GM04504 (cell line): ENCODE measurements around the gene C16orf96.
A peak's percentile ranks its signal among the peaks of the same experiment; 100 is the strongest.

Experiments
- DNase-seq: peaks from one replicate; pipeline ENCODE4 v3.0.0-alpha.2; 2012; ENCODE audit warnings: low read depth

The C16orf96 gene

DNA sequence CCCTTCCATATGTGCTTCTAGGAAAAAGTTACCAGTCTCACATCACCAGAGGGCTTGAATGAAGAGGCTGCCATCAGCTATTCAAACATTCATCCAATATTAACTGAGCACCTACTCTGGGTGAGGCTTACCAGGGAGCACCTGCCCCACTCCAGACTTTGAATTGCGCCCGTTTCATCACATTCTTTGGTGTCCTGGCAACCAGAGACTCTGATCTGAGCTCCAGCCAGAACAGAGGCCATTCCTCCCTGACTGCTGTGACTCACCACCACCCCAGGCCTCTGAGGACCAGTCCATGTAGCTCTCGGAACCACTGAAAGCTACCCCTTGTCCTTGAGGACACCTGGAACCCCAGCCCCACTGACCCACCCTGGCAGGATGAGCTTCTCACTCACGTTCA, at the start of gene C16orf96:
Gene C16orf96, plus strand, starts transcription at position 229 of the 400 bp plus-strand sequence. Its CDS starts 150 bp downstream, at position 379.
- no peak for DNase-seq

DNA sequence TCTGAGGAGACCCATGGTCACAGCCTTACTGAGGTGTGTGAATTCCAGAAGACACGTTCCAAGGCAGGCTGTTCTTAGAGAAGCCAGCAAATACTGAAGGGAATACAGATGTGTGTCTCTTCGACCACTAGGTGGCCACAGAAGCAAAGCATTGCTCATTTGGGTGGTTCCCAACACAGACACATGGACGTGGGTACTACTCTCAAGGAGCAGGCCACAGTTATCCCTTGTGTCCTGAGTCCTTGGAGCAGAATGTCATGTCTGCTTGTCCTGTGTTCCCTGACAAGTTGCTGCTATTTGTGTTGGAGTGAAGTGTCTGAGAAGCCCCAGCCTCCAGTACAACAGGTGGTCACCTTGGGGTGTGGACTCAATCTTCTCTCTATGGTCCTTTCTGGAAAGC, 49.7 kb upstream of the C16orf96 start:
- DNase-seq, result peak; percentile 63

DNA sequence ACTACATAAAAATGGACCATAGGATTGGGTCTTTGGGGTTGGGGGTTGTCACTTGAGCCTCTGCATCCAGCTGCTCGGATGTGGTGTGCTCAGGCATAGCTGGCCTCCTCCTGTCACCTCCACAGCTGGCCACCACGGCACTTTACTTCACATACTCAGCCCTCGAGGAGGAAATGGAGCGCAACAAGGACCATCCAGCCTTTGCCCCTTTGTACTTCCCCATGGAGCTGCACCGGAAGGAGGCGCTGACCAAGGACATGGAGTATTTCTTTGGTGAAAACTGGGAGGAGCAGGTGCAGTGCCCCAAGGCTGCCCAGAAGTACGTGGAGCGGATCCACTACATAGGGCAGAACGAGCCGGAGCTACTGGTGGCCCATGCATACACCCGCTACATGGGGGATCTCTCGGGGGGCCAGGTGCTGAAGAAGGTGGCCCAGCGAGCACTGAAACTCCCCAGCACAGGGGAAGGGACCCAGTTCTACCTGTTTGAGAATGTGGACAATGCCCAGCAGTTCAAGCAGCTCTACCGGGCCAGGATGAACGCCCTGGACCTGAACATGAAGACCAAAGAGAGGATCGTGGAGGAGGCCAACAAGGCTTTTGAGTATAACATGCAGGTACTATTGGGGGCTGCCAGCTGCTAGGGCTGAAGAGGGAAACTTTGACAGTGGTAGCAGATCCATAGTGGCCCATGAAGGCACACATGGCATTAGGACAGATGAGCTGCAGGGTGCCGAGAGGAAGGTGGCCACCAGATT, 48.4 kb upstream of the C16orf96 start:
- DNase-seq, result no peak

DNA sequence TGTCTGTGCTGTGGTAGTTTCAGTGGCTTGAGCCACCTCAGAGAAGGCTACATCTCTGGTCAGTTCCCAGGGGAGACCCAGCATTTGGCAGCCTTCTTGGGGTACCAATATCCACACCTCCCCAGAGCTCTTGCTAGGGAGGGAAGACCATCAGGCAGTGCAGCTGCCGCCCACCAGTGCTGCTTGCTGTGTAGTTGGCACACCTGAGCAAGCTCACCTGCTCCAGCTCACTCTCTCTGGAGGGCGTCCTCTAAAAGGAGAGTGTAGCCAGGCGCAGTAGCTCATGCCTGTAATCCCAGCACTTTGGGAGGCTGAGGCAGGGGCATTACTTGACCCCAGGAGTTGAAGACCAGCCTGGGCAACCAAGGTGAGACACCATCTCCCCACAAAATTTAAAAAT, 47.3 kb upstream of the C16orf96 start:
- DNase-seq, result no peak

DNA sequence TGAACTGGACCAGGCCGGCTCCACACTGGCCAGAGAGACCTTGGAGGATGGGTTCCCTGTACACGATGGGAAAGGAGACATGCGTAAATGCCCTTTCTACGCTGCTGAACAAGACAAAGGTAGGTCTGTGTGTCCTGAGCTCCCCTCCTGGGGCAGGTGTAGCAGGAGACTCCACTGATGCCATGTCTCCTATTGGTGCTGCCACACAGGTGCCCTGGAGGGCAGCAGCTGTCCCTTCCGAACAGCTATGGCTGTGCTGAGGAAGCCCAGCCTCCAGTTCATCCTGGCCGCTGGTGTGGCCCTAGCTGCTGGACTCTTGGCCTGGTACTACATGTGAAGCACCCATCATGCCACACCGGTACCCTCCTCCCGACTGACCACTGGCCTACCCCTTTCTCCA, 46.7 kb upstream of the C16orf96 start:
- no peak for DNase-seq

DNA sequence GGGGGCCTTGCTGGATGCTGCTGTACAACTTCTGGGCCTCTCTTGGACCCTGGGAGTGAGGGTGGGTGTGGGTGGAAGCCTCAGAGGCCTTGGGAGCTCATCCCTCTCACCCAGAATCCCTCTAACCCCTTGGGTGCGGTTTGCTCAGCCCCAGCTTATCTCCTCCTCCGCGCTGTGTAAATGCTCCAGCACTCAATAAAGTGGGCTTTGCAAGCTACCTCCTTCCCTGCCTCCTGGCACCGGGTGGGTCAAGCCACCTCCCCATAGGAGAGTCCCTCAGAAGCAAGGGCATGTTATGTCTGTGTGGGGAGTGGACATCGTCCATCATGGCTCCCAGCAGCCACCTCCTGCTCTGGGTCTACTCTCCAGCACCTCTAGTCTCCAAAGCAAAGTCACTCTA, 46.0 kb upstream of the C16orf96 start:
- DNase-seq, result no peak

DNA sequence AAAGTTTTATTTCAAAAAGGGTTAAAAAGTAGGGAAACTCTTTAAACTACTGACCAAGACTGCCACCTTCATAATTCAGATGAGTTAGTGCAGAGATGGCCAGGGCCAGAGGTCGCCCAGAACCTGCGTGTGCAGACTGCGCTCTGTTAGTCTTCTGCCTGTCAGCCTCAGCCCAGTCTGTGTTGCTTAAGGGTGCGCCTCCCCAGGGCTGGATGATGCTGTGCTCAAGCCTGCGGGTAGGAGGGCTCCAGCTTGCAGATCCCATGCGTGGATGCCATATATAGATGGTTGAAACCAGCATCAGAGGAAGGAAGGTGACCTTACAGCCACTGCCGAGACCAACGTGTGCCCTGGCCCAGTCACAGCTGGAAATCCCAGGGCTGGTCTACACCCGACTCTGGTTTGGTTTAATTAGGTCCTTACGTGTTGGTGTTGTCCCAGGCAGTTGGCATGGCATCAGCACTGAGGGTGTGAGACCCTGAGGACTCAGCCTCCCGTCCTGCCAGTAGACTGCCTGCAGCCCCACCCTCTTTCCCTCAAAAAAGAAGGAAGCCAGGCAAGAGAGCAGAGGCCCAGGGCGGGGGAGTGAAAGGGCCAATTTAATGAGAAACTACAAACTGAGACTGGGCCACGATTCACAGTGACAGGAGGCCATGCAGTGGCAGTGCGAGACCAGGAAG, 45.3 kb upstream of the C16orf96 start:
- no peak for DNase-seq

DNA sequence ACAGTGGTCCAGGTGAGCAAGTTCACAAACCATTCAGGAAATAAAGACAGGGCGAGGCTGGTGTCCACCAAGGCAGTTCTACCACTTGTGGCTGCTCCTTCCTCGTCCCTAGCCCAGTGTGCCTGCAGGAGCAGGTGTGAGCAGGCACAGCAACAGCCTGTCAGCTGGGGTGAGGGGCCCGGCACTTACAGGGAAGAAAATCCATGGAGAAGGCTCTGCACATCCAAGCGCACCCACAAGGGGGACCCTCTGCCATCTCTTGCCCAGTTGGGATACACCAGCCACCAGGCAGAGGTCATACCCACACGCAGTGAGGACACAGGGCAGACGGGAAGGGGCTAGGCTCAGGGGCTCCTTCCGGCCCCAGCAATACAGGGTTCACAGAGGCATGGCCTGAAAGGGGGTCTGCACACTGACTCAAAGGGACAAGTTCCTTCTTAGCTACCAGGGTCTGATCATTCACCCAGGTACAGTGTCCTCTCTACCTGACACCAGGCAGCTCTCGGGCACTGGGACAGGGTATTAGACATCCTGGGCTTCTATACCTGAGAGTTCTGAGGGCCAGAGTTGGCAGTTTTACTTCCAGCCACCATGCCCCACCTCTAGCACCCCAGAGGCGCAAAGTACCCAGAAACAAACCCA, 44.6 kb upstream of the C16orf96 start:
- DNase-seq, result no peak

DNA sequence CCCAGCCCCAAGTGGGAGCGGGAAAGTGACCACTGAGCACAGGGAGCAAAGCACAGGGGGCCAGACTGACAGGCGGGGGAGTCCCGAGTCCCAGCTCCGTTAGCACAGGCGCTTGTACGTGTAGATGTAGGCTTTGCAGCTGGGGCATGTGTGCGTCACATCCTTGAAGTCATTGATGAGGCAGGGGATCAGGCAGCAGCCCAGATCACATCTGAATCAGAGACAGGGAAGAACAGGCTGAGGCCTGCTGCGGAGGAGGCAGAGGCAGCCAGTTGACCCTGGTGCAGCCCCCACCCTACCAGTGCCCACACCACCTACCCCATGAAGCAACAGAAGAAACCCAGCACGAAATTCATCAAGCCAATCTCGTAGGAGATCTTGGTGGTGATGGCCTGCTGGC, 43.7 kb upstream of the C16orf96 start:
- no peak for DNase-seq

DNA sequence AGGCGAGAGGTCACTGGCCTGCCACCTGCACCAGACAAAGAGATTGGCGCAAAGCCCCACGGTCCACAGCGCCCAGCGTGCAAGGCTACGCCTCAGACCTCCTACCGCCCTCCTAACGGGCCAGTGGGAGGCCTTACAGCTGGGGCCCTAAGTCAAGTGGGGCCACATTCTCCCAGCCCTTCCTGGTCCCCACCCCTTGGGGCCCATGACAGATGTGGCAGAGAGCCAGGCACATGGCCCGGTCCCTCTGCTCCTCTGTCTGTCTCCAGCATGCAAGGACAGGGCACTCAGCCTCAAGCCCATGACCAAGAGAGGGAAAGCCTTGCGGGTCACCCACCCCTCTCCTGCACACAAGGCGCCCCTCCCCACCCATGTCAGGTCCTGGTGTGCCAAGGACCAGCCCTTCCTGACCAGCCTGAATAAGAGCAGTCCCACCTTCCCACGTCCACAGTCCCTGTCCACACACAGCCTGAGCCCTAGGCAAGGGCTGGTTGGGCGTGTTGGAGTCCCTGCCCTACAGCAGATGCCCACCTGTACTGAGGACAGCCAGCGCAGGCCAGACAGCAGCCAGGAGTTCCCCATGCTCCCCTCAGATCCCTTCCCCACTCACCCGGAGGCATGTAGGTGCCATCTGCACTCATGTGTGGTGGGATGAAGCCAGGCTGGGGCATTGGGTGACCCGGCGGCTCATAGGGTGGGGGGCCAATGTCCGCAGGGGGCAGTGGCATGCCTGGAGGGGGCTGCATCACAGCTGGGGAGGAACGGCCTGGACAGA, 42.9 kb upstream of the C16orf96 start:
- DNase-seq, result no peak

DNA sequence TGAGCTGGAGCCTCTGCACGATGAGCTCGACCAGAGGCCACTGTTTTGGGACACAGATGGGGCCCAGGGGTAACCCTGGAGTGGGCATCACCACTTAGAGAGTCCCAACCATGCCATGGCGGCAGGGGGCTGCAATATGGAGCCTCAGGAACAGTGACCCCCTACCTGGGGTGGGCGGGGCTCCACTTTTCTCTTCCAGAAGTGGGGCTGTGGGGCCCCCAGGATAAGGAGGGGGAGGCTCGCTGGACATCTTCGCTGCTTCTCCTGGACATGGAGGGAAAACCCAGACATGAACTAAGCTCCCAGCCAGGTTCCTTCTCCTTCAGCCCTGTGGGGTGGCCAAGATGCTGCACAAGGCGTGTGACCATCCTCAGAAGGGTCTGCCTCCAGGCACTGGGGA, 42.3 kb upstream of the C16orf96 start:
- no peak for DNase-seq

DNA sequence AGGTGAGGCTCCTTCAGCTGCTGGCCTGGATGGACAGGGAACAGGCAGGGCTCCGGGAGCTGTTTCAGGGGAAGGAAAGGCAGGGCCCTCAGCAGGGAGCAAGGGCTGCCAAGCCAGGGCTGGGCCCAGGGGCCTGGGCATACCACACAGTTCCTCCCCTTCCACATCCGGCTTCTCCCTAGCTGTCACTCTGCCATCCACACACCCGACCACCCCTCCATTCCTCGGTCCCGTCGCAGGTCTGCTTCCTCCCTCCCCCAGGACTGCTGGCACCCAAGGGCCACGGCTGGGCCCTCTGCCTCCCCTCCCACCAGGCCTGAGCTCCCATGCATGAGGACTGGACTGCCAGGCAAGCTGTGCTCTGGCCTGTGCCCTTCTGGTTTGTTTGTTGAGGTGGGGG, 41.5 kb upstream of the C16orf96 start:
- no peak for DNase-seq

DNA sequence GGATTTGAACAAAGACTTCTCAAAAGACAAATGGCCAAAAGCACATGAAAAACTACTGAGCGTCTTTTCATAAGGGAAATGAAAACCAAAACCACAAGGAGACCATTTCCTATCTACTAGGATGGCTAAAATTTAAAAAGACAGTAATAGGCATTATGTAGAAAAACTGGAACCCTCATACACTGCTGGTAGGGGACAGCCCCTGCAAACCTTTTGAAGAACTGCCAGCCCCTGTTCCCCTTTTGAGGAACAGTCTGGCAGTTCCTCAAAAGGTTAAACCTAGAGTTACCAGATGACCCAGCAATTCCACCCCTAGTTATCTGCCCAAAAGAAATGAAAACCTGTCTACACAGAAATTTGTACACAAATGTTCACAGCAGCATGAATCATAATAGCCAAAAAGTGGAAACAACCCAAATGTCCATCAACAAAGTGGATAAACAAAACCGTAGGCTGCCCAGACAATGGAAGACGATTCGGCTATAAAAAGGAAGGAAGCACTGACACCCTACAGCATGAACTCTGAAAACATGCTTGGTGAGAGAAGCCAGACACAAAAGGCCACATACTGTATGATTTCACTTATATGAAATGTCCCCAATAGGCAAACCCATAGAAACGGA, 40.4 kb upstream of the C16orf96 start:
- no peak for DNase-seq

DNA sequence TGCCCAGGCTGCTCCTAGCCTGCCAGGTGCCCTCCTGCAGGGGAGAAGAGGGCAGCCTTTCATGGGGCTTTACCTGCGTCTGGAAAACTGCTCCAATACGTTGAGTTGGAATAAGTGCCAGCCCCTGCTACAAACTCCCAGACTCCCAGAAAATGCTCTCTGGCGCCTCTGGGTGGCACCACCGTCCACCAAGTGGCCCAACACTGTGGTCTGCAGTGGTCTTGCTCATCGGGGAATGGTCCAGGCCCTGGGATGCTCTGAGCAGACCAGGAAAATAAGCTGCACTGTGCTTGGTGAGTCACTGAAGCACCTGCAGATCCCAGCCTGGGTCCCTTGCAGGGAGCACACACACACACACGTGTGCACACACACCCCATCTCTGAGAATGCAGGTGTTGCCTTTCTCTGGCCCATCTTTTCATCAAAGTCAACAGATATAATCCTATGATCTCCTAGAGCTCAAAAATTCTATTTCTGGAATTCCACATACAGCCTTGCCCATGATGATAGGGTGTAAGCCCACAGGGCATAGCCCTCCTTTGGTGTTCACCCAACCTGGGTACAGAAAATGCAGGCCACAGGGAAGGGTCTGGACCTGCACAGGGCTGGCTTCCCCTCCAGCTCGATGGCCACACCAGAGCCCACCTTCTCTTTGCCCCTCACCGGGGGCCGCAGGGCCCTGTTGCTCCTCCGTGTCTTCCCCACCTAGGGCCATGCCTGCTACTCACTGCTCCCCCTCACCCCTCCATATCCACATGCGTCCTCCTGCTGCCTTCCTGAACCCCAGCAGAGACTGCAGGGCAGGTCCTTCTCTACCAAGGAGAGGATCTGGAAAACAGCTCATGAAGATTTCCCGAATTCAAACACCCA, 38.1 kb upstream of the C16orf96 start:
- no peak for DNase-seq

DNA sequence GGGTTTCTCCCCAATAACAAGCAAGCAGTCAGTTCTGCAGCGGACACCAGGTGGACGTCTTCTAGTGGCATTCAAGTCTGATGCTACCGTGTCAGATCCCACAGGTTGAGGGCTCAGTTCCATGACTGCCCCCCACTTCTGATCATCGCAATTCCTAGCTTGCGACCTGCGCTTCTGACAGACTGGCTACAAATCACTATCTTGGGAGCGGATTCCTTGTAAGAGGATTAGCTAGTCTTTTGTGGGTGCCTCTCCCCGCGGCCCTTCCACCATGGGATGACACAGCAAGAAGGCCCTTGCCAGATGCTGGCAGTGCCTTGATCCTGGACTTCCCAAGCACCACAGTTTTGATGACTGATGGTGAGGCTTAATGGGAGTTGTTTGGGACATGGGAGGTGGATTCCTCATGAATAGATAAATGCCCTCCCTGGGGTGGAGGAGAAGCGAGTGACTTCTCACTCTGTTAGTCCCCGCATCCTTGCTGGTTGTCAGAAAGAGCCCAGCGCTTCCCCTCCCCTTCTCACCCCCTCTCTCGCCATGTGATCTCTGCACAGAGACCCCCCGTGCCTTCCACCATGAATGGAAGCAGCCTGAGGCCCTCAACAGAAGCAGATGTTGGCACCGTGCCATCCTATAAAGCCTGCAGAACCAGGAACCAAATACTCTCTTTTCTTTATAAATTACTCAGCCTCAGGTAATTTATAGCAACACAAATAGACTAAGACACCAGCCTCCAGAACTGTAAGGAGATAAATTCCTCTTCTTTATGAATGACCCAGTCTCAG, 36.7 kb upstream of the C16orf96 start:
- no peak for DNase-seq

DNA sequence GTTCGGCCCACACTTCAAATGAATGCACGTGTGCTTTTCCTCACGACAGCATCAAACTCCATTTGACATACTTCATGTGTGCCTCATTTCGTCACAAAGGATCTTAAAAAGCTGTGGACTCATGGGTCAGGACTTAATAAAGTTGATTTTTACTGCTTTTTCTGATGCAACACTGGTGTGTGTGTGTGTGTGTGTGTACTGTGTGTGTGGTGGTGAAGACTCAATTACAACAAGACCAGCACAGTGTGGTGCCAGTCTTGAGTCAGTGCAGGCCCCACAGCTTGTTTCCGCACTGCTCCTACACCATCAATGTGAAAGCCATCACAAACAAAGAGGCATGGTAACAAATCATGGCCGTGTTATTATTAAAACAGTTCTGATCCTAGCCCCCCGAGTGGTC, 35.2 kb upstream of the C16orf96 start:
- DNase-seq, result no peak

DNA sequence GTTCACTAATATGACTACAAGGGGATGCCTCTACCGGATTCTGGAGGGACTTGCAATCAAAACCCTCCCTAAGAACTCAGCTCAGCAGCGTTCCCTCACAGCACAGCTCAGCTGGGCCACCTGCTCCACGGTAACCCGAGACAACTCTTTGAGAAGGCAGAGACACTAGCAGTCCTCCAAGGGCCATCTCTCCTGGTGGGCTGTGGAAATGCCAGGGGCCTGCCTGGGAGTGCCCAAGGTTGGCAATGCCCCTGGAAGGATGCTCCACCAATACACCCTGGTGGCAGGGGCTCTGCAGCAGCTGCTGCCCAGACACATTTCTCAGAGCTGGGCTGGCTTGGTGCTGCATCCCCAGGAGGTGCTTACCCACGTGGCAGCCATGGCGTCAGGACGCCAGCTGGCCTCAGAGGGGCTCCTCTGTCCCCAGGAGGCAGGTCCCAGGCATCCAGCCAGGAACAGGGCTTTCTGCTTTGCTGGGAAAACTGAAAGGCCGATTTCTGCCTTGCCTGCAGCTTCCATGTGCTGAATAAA, 34.0 kb upstream of the C16orf96 start:
- DNase-seq, result no peak

DNA sequence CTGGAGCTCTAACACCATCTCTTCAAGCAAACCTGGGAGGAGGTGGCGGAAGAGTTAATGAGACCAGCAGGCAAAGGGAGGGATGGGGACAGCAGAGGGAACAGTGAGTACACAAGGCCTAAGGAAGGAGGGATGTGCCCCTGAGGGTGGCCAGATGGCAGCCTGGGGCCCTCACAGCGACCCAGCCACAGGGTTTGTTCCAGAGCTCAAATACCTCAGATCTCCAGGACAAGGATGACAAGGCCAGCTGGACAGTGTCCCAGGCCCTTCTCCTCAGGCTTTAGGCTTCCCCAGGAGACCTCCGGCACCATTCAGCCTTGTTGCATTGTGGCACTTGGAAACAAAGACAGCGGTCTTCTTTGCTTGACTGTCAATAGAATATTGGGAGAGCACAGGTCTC, 32.5 kb upstream of the C16orf96 start:
- DNase-seq, result no peak

DNA sequence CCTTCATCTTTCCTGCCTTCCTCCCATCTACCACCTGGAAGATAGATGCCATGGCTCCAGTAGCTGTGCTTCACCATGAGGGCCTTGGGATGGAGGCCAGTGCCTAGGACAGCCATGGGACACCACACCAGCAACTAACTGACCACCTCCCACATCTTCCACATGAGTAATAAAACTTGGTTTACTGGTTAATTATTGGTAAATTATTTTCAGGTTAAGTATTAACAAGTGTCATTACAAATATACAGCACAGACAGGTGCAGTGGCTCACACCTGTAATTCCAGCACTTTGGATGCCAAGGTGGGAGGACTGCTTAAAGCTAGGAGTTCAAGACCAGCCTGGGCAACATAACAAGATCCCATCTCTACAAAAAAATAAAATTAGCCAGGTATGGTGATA, 31.6 kb upstream of the C16orf96 start:
- no peak for DNase-seq

DNA sequence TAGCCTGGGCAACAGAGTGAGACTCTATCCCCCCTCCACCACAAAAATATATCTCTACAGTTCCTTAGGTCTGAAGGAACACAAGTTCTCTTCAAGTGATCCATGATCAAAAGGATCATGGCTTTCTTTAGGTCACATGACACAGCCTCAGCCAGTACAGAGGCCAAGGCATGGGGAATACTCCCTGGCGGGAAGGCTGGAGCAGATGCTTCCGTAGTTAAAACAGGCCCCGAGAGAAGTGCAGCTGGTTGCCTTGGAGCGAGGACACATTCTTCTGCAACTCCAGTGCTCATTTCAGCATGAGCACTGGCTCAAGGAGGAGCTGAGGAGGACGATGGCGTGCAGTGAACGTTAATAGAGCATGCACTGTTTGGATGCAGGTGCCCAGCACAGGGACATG, 31.1 kb upstream of the C16orf96 start:
- no peak for DNase-seq
